HT1080 (cell line): ENCODE results near the gene DLG2. TPM values are rescaled to one million over a fixed set of nuclear protein-coding genes. Genes with fewer than 3 reads are reported as not detected.

ENCODE experiments used
- DNase-seq: peaks from one replicate; pipeline ENCODE4 v3.0.0-alpha.2; 2015; ENCODE audit warnings: low read depth
- total RNA-seq: library from RNA; depleted of rRNA; stranded (reverse); fragments of >200 nt; shearing (Covaris generic); gene quantifications from 2 replicates; pipeline ENCODE4 v1.2.3, GENCODE V29; 2014

Gene DLG2
- total RNA-seq, 1 experiment from 2014 or later: 0.34 TPM

- DNase-seq: no peak
Measured at GRCh38 chr11:84581083-84581482, 1046.1 kb downstream of the DLG2 start.

- DNase-seq: no peak
Measured at GRCh38 chr11:84580428-84580827, 1046.7 kb downstream of the DLG2 start.

GRCh38 chr11:84573868-84574267 is 1053.3 kb downstream of the DLG2 start:
- DNase-seq: no peak

GRCh38 chr11:84566671-84567070 is 1060.5 kb downstream of the DLG2 start:
- no peak for DNase-seq

GRCh38 chr11:84564867-84565184 is 1062.3 kb downstream of the DLG2 start:
- DNase-seq: no peak

GRCh38 chr11:84564180-84564866 is 1062.8 kb downstream of the DLG2 start:
- DNase-seq: peak; percentile 48

- DNase-seq: no peak
Measured at GRCh38 chr11:84563356-84563755, 1063.8 kb downstream of the DLG2 start.

- no peak for DNase-seq
Measured at GRCh38 chr11:84560206-84560605, 1066.9 kb downstream of the DLG2 start.

- DNase-seq: peak; percentile 27
Measured at GRCh38 chr11:84558085-84558905, 1068.8 kb downstream of the DLG2 start.

- no peak for DNase-seq
Measured at GRCh38 chr11:84552791-84553190, 1074.4 kb downstream of the DLG2 start.

GRCh38 chr11:84549217-84549616 is 1077.9 kb downstream of the DLG2 start:
- DNase-seq: peak; percentile 18

- DNase-seq: no peak
Measured at GRCh38 chr11:84544566-84544965, 1082.6 kb downstream of the DLG2 start.

- no peak for DNase-seq
Measured at GRCh38 chr11:84543367-84544159, 1083.6 kb downstream of the DLG2 start.

- peak; percentile 40 for DNase-seq
Measured at GRCh38 chr11:84541731-84542340, 1085.3 kb downstream of the DLG2 start.

GRCh38 chr11:84536456-84536855 is 1090.7 kb downstream of the DLG2 start:
- DNase-seq: no peak

- no peak for DNase-seq
Measured at GRCh38 chr11:84532364-84532763, 1094.8 kb downstream of the DLG2 start.

- no peak for DNase-seq
Measured at GRCh38 chr11:84526250-84526649, 1100.9 kb downstream of the DLG2 start.

GRCh38 chr11:84524422-84525051 is 1102.6 kb downstream of the DLG2 start:
- no peak for DNase-seq

GRCh38 chr11:84522331-84522730 is 1104.8 kb downstream of the DLG2 start:
- DNase-seq: no peak

- no peak for DNase-seq
Measured at GRCh38 chr11:84518631-84519183, 1108.4 kb downstream of the DLG2 start.

- DNase-seq: no peak
Measured at GRCh38 chr11:84514436-84514835, 1112.7 kb downstream of the DLG2 start.
